ENCODE data around the gene DEFB114. TPM values are rescaled to one million over a fixed set of nuclear protein-coding genes. Genes with fewer than 3 reads are reported as not detected.
A peak's percentile ranks its signal among the peaks of the same experiment; 100 is the strongest.

Gene DEFB114
- total and polyA plus RNA-seq, 9 donors = not detected

GRCh38 chr6:49978332-49979226 is 14.6 kb upstream of the DEFB114 start:
- no peaks in the 10 kb centered on the region for H3K9me3 ChIP-seq (replicated peaks; ENCODE audit: control insufficient read depth, low read depth, low read length)
- WGBS (ENCODE audit: insufficient coverage) = no CpG with 5 or more reads among the region's 3 CpGs
- no peaks in the 10 kb centered on the region for H3K36me3 ChIP-seq (ENCODE audit: control insufficient read depth, insufficient read depth, low read length)
- no peak overlapping the region for H3K4me3 ChIP-seq (ENCODE audit: low read length)
- no peaks in the 10 kb centered on the region for H3K4me1 ChIP-seq (ENCODE audit: control insufficient read depth, insufficient read depth, low read length)
- H3K27ac ChIP-seq (ENCODE audit: low read length) = no peak overlapping the region
- H3K27me3 ChIP-seq (ENCODE audit: control insufficient read depth, insufficient read depth, low read length) = no peaks in the 10 kb centered on the region
- DNase-seq = peak; percentile 4

DNA sequence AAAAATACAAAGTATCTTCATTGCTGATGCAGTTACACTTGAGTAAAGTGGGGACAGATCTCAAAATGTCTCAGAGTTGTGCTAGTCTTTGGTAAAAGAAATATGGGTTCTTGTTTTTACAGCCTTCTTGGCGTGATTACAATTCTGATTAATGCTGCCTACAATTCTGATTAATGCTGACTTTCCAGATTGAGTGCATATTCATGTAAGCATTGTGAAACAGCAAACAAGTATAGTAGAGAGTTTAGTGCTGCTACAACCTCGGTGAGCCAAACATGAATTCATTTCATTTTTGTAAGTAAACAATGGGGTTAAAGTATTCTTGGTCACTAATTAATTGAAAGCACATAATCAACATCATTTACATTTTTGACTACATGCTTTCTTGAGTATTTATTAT is 5.6 kb upstream of the DEFB114 start, which contains the start of gene DEFB113:
TSS of gene DEFB113 (minus strand) at position 21 of the 400 bp plus-strand sequence. CDS start at position 21, 0 bp downstream.
- H3K27me3 ChIP-seq (ENCODE audit: control insufficient read depth, insufficient read depth, low read length) = no peaks in the 10 kb centered on the region
- no peak within 1 kb of the TSS for H3K27ac ChIP-seq (ENCODE audit: low read length)
- no peaks in the 10 kb centered on the region for H3K9me3 ChIP-seq (replicated peaks; ENCODE audit: control insufficient read depth, low read depth, low read length)
- no peak within 1 kb of the TSS for H3K4me3 ChIP-seq (ENCODE audit: low read length)
- no peaks in the 10 kb centered on the region for H3K36me3 ChIP-seq (ENCODE audit: control insufficient read depth, insufficient read depth, low read length)
- WGBS (ENCODE audit: insufficient coverage) = no CpG with 5 or more reads among the region's 2 CpGs
- H3K4me1 ChIP-seq (ENCODE audit: control insufficient read depth, insufficient read depth, low read length) = no peaks in the 10 kb centered on the region
- no peak for DNase-seq

DNA sequence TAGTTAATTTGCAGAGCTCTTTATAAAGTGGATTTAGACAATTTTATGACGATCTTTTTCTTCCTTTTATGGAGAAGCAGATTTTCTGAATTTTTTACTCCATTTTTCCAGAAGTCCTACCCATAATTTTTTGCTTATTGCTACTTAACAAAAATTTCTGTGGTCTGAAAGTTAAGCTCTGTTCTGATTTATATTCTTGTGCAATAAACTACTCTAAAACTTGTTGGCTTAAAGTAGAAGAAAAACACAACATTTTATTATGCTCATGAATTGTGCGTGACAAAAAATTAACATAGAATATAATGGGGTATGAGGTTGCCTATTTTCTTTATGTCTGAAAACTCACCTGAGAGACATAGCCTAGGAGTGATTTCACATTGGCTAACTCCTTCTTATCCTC is 2.9 kb upstream of the DEFB114 start:
- H3K9me3 ChIP-seq (replicated peaks; ENCODE audit: control insufficient read depth, low read depth, low read length) = no peaks in the 10 kb centered on the region
- DNase-seq = no peak
- WGBS (ENCODE audit: insufficient coverage) = no CpG with 5 or more reads among the region's 2 CpGs
- no peaks in the 10 kb centered on the region for H3K4me1 ChIP-seq (ENCODE audit: control insufficient read depth, insufficient read depth, low read length)
- no peaks in the 10 kb centered on the region for H3K36me3 ChIP-seq (ENCODE audit: control insufficient read depth, insufficient read depth, low read length)
- H3K27ac ChIP-seq (ENCODE audit: low read length) = no peak overlapping the region
- H3K4me3 ChIP-seq (ENCODE audit: low read length) = no peak overlapping the region
- H3K27me3 ChIP-seq (ENCODE audit: control insufficient read depth, insufficient read depth, low read length) = no peaks in the 10 kb centered on the region

- Histone ChIP-seq H3K4me1 (ENCODE audit: control insufficient read depth, insufficient read depth, low read length) (no peaks in the 10 kb centered on the region), H3K27me3 (ENCODE audit: control insufficient read depth, insufficient read depth, low read length) (no peaks in the 10 kb centered on the region), H3K9me3 (replicated peaks; ENCODE audit: control insufficient read depth, low read depth, low read length) (no peaks in the 10 kb centered on the region), H3K36me3 (ENCODE audit: control insufficient read depth, insufficient read depth, low read length) (no peaks in the 10 kb centered on the region), H3K27ac (ENCODE audit: low read length) (no peak overlapping the region), H3K4me3 (ENCODE audit: low read length) (no peak overlapping the region)
- DNase-seq = no peak
- WGBS (ENCODE audit: insufficient coverage) = no CpG with 5 or more reads among the region's 2 CpGs
These were observed 2.4 kb upstream of the DEFB114 start for GRCh38 chr6:49966334-49966733.

- H3K4me3 ChIP-seq (ENCODE audit: low read length) = no peak overlapping the region
- no CpG with 5 or more reads among the region's 1 CpG for WGBS (ENCODE audit: insufficient coverage)
- no peaks in the 10 kb centered on the region for H3K9me3 ChIP-seq (replicated peaks; ENCODE audit: control insufficient read depth, low read depth, low read length)
- H3K27ac ChIP-seq (ENCODE audit: low read length) = no peak overlapping the region
- DNase-seq = no peak
- no peaks in the 10 kb centered on the region for H3K27me3 ChIP-seq (ENCODE audit: control insufficient read depth, insufficient read depth, low read length)
- H3K36me3 ChIP-seq (ENCODE audit: control insufficient read depth, insufficient read depth, low read length) = no peaks in the 10 kb centered on the region
- H3K4me1 ChIP-seq (ENCODE audit: control insufficient read depth, insufficient read depth, low read length) = no peaks in the 10 kb centered on the region
These were observed 5.8 kb downstream of the DEFB114 start for GRCh38 chr6:49958180-49958579.

- DNase-seq = no peak
- H3K27me3 ChIP-seq (ENCODE audit: control insufficient read depth, insufficient read depth, low read length) = no peaks in the 10 kb centered on the region
- no peaks in the 10 kb centered on the region for H3K4me1 ChIP-seq (ENCODE audit: control insufficient read depth, insufficient read depth, low read length)
- no peak overlapping the region for H3K4me3 ChIP-seq (ENCODE audit: low read length)
- no peaks in the 10 kb centered on the region for H3K9me3 ChIP-seq (replicated peaks; ENCODE audit: control insufficient read depth, low read depth, low read length)
- H3K27ac ChIP-seq (ENCODE audit: low read length) = no peak overlapping the region
- no peaks in the 10 kb centered on the region for H3K36me3 ChIP-seq (ENCODE audit: control insufficient read depth, insufficient read depth, low read length)
These were observed 8.1 kb downstream of the DEFB114 start for GRCh38 chr6:49955847-49956246.

GRCh38 chr6:49951926-49952325 is 12.0 kb downstream of the DEFB114 start:
- H3K36me3 ChIP-seq (ENCODE audit: control insufficient read depth, insufficient read depth, low read length) = no peaks in the 10 kb centered on the region
- H3K27me3 ChIP-seq (ENCODE audit: control insufficient read depth, insufficient read depth, low read length) = no peaks in the 10 kb centered on the region
- H3K27ac ChIP-seq (ENCODE audit: low read length) = no peak overlapping the region
- no peaks in the 10 kb centered on the region for H3K9me3 ChIP-seq (replicated peaks; ENCODE audit: control insufficient read depth, low read depth, low read length)
- no peak overlapping the region for H3K4me3 ChIP-seq (ENCODE audit: low read length)
- no peaks in the 10 kb centered on the region for H3K4me1 ChIP-seq (ENCODE audit: control insufficient read depth, insufficient read depth, low read length)
- 82% methylated on average over 1 of the region's 2 CpGs for WGBS (ENCODE audit: insufficient coverage)
- DNase-seq = no peak

- WGBS (ENCODE audit: insufficient coverage) = no CpG with 5 or more reads among the region's 2 CpGs
These were observed 13.6 kb downstream of the DEFB114 start for GRCh38 chr6:49950415-49950751.

GRCh38 chr6:49949062-49949461 is 14.9 kb downstream of the DEFB114 start:
- H3K36me3 ChIP-seq (ENCODE audit: control insufficient read depth, insufficient read depth, low read length) = no peaks in the 10 kb centered on the region
- no peak overlapping the region for H3K27ac ChIP-seq (ENCODE audit: low read length)
- no peaks in the 10 kb centered on the region for H3K27me3 ChIP-seq (ENCODE audit: control insufficient read depth, insufficient read depth, low read length)
- H3K4me1 ChIP-seq (ENCODE audit: control insufficient read depth, insufficient read depth, low read length) = no peaks in the 10 kb centered on the region
- no peak overlapping the region for H3K4me3 ChIP-seq (ENCODE audit: low read length)
- no peaks in the 10 kb centered on the region for H3K9me3 ChIP-seq (replicated peaks; ENCODE audit: control insufficient read depth, low read depth, low read length)
- DNase-seq = no peak
- 80% methylated on average over 1 of the region's 4 CpGs for WGBS (ENCODE audit: insufficient coverage)

More at GRCh38 chr6:49950415-49950751, 13.6 kb downstream of the DEFB114 start:
- Histone ChIP-seq H3K9me3 (replicated peaks; ENCODE audit: control insufficient read depth, low read depth, low read length) (no peaks in the 10 kb centered on the region), H3K27me3 (ENCODE audit: control insufficient read depth, insufficient read depth, low read length) (no peaks in the 10 kb centered on the region), H3K4me3 (ENCODE audit: low read length) (no peak overlapping the region), H3K4me1 (ENCODE audit: control insufficient read depth, insufficient read depth, low read length) (no peaks in the 10 kb centered on the region), H3K36me3 (ENCODE audit: control insufficient read depth, insufficient read depth, low read length) (no peaks in the 10 kb centered on the region), H3K27ac (ENCODE audit: low read length) (no peak overlapping the region)
- no peak for DNase-seq

DNA sequence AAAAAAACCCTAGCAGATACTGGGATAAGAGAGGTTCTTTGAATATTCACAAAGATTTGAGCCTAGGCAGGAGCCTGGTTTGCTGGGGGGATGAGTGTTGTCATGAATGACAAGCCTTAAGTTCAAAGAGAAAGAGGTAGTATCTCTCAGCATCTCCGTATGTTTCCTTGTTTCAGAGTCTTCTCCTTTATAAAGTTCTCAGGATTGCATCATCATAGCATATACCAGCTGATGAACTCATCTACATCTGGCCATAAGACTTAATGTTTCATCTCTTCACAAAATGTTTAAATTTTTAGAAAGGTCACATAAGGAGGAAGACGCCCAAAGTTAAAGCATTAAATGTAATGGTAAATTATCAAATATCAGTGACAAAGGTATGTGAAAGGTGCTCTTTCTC is 17.1 kb downstream of the DEFB114 start:
- no CpG with 5 or more reads among the region's 2 CpGs for WGBS (ENCODE audit: insufficient coverage)
- H3K36me3 ChIP-seq (ENCODE audit: control insufficient read depth, insufficient read depth, low read length) = no peaks in the 10 kb centered on the region
- H3K27ac ChIP-seq (ENCODE audit: low read length) = no peak overlapping the region
- no peak for DNase-seq
- no peaks in the 10 kb centered on the region for H3K4me1 ChIP-seq (ENCODE audit: control insufficient read depth, insufficient read depth, low read length)
- H3K9me3 ChIP-seq (replicated peaks; ENCODE audit: control insufficient read depth, low read depth, low read length) = no peaks in the 10 kb centered on the region
- no peaks in the 10 kb centered on the region for H3K27me3 ChIP-seq (ENCODE audit: control insufficient read depth, insufficient read depth, low read length)
- no peak overlapping the region for H3K4me3 ChIP-seq (ENCODE audit: low read length)

Measured in muscle of leg (tissue), 11 donors.